Kidney glomerular epithelial cell (primary cell): ENCODE data around the gene EAF1.
A peak's percentile ranks its signal among the peaks of the same experiment; 100 is the strongest.
"Not testable (repeated sequence)": the region's sequence is repeated elsewhere in the genome, so short reads cannot be mapped to it uniquely, and the experiment has no call there.

Experiments
- DNase-seq: peaks from one replicate; lab custom pipeline; 2025; lab: John Stamatoyannopoulos, UW

EAF1 gene

DNA sequence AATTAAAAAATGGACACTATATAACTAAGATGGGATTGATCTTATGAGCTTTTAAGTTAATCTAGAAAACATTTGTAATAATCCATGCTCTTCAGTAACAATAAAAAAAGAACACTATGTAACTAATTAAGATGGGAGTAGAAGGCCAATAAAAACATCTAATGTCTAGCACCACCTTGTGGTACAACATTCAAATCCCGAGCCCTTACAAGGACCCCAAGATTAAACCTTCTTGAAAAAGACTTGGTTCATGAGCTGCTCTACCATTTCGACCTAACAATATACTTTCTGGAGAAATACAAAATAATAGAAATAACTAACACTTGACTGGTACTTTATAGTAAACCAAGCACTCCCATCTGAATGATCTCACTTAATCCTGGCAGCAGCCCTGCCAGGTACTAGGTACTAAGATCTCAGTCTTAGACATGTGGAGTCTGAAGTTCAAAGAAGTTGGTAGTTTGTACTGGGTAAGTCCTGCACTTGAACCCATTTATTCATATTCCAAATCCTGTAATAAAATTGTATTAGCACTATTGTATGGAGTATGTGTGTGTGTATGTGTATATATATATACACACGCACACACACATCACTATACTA lies 21.8 kb upstream of the EAF1 start:
- DNase-seq: peak; percentile 69

DNA sequence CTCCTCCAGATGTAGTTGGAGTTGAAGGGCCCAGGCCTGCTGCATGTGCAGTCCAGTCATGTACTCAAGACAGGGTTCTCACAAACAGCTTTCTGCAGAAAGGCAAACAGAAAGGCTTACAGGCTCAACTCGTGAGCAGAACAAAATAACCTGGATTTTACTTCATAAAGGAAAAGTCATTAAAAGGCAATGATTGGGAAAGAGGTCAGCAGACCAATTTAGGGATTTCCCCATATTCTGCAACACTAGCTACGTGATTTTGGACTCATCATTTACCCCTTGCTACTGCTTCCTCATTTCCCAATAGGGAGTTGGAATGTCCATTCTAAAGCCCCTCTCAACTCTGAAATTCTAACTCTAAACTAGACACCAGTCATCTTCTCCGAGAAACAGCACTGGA lies 18.2 kb upstream of the EAF1 start:
- no peak for DNase-seq

- no peak for DNase-seq
Measured at GRCh38 chr3:15409774-15410173, 17.6 kb upstream of the EAF1 start.

DNA sequence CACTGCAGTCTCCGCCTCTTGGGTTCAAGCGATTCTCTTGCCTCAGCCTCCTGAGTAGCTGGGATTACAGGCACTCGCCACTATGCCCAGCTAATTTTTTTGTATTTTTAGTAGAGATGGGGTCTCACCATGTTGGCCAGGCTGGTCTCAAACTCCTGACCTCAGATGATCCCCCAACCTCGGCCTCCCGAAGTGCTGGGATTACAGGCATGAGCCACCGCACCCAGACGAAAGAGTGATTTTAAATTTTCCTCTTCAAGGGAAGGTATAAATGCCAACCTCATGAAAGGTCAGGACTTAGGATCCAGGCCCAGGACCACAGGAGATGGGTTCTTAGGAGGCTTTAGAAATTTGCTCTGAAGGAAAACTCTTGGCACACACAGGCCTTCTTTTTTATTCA lies 16.4 kb upstream of the EAF1 start:
- DNase-seq: not testable (repeated sequence)

GRCh38 chr3:15420871-15421270 lies 6.5 kb upstream of the EAF1 start:
- peak; percentile 16 for DNase-seq

GRCh38 chr3:15426579-15427118 lies 749 bp upstream of the EAF1 start:
- no peak for DNase-seq

- DNase-seq: no peak
Measured at GRCh38 chr3:15427981-15428380, 583 bp downstream of the EAF1 start.

DNA sequence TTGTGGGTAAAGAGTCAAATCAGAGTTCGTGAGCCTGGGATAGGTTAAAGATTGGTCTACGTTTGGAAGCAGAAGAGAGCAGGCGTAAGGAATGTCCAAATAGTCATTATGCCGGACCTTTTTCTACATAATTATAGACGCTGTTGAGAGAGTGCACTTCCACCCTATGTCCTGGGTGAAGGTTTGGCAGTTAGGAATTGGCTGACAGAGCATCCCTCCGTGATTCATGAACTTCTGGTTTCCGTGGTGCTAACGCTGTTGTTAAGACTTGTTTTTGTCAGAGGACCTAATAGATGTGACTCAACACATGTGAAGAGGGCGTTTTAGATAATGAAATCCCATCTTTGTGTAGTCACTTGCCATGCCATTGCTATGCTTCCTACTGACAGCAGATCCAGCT lies 1.1 kb downstream of the EAF1 start:
- peak; percentile 43 for DNase-seq

GRCh38 chr3:15429080-15429479 lies 1.7 kb downstream of the EAF1 start:
- DNase-seq: no peak

GRCh38 chr3:15430624-15431023 lies 3.2 kb downstream of the EAF1 start:
- DNase-seq: no peak

DNA sequence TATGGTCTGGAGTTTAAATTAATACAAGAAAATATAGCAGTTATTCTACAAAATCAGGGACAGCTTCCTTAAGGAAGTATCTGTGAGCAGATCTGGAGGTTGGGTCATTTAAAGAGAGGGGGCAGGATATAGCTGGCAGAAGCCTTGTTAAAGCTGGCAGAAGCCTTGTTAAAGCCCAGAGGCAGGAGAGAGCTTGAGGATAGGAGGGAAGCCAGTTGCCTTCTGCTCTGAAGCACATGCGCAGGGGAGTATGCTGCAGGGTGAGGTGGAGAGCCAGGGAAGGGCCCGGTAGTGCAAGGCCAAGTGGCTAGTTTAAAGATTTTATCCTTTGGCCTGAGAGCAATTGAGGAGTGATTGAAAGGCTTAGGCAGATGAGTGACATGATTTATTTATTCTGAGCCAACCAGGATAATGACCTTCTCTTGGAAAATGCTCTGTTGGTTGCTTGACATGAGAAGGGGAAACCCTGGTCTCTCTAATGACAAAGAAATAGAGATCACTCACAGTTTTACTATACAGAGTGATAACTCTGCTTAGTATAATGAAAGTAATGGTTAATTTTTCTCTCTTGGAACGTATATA lies 3.9 kb downstream of the EAF1 start:
- no peak for DNase-seq

DNA sequence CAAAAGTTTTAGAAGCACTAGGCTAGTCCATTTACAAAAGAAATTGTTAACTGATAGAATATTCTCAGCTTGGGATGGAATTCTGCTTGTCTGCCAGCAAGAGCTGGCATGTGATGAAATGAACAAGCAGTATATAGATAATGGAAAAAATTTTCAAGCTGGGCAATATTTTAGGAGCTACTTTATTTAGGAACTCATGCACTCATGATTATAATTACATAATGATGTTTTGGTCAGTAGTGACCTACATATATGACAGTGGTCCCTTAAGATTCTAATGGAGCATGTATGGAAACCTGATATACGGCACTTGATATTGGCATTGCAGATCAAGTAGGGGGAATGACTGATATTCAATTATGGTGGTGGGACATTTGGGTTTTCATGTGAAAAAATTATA lies 6.1 kb downstream of the EAF1 start:
- no peak for DNase-seq

- no peak for DNase-seq
Measured at GRCh38 chr3:15434756-15435155, 7.4 kb downstream of the EAF1 start.

DNA sequence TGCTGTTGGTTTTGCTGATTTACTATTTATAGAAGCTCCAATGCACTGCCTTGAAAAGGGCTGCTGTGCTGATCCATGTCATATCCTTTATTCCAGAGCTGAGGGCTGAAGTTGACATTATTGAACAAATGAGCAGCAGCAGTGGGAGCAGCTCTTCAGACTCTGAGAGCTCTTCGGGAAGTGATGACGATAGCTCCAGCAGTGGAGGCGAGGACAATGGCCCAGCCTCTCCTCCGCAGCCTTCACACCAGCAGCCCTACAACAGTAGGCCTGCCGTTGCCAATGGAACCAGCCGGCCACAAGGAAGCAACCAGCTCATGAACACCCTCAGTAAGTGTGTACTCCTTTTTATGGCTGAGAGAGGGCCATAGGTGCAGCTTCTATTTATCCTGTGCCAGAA lies 8.8 kb downstream of the EAF1 start:
- no peak for DNase-seq

DNA sequence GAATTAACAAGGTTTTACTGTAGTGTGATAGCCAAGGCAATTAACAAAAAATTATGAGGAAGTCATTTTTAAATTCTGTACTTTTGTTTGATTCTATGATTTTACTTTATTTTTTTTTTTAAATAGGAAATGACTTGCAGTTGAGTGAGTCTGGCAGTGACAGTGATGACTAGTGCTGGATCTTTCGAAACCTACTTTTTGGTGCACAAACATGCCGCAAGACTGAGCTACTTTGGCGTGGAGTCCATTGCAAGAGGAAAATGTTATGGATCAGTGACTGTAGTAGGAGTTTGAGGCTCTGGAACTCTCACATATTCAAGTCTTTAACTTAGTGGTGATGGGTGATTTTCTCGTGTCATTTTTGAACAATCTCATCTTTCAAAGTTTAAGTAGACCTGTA lies 11.6 kb downstream of the EAF1 start:
- no peak for DNase-seq

DNA sequence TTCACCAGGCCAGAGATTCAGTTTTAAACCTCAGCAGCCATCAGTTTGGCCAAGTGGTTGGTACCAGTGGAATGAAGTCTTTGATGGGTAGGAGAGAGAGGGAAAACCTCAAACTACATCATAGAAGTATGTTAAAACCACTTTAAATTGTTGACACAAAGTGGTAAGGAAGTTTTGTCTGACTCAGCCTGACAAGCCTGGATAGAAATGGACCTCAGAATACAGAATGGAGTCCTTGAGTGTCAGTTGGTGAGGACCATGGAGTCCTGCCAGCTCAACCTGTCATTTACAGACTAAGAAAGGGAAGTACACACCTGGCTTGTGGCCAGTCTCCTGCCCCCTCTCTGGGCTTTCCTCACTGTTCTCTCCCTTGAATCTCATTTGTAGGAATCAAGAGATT lies 12.1 kb downstream of the EAF1 start:
- DNase-seq: no peak

- no peak for DNase-seq
Measured at GRCh38 chr3:15440891-15441290, 13.5 kb downstream of the EAF1 start.

DNA sequence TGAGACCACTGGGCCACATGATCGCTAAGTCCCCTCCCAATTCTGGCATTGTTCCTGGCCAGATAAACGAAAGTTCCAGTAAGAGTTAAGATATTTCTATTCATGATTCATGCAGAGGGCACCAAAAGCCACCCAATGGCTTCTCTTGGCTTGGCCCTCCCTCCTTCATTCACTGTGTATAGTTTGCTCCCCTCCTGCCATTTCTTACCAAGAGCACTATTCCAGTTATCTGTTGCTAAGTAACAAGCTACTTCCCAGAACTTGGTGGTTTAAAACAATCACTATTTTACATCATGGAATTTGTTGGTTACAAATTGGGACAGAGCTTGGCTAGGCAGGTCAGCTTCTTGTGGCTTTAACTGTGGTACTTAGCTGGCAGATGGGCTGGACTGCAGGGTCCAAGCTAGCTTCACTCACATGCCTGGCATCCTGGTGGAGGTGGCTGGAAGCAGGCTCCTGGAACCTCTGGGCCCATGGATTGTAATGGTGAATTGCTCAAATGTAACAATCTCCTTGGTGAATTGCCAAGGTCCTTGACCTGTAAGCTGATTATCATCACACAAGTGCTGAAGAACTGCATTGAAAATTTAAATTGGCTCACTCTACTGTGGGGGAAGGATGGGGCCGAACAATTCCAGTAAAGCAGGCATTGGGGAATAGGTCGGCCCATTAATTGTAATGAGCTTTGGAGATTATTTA lies 16.6 kb downstream of the EAF1 start:
- DNase-seq: no peak

- no peak for DNase-seq
Measured at GRCh38 chr3:15449489-15450224, 22.3 kb downstream of the EAF1 start.

- DNase-seq: no peak
Measured at GRCh38 chr3:15450438-15451215, 23.2 kb downstream of the EAF1 start.

- DNase-seq: no peak
Measured at GRCh38 chr3:15451216-15452113, 24.1 kb downstream of the EAF1 start.
